Loucy (cell line): ENCODE results near the gene CHM.

Experiments
- EZH2phosphoT487 ChIP-seq: fragments of 200-600 bp; IDR thresholded peaks from 2 replicates; pipeline ENCODE4 v1.6.1; 2018; ENCODE audit warnings: antibody characterized with exemption, mild to moderate bottlenecking, moderate library complexity, borderline replicate concordance
- TF ChIP-seq, protein P1 (sequence below): fragments of 200-600 bp; sonication (generic); conservative IDR thresholded peaks from 2 replicates; pipeline ENCODE4 v1.5.1; 2014; ENCODE audit warnings: mild to moderate bottlenecking, antibody characterized with exemption, low read length

DNA sequence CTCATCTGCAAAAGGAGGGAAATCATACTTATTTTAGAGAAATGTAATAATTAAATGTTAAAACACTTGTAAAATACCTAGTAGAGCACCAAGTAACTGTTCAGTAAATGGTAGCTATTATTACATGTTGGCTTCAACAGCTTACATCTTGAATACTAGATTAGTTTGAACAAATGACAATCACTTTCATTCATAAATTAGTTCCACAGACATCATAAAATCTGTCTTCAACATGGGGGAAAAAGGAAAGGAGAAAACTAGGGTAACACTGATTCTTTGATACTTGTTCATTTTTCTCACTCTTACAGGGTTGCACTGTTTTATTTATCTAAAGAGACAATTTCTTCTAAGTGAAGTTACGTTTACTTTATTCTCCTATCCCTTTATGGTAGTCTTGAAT is 51.7 kb downstream of the CHM start:
- TF ChIP-seq, protein P1, sequence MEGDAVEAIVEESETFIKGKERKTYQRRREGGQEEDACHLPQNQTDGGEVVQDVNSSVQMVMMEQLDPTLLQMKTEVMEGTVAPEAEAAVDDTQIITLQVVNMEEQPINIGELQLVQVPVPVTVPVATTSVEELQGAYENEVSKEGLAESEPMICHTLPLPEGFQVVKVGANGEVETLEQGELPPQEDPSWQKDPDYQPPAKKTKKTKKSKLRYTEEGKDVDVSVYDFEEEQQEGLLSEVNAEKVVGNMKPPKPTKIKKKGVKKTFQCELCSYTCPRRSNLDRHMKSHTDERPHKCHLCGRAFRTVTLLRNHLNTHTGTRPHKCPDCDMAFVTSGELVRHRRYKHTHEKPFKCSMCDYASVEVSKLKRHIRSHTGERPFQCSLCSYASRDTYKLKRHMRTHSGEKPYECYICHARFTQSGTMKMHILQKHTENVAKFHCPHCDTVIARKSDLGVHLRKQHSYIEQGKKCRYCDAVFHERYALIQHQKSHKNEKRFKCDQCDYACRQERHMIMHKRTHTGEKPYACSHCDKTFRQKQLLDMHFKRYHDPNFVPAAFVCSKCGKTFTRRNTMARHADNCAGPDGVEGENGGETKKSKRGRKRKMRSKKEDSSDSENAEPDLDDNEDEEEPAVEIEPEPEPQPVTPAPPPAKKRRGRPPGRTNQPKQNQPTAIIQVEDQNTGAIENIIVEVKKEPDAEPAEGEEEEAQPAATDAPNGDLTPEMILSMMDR: no peak
- no peak for TF ChIP-seq EZH2phosphoT487
